HG02943 (cell line): Measurements from ENCODE around the gene SPOCK1.

Experiments
- ATAC-seq: cut with Tn5 transposase; IDR thresholded peaks from one replicate; pipeline ENCODE4 v1.9.1; 2021; ENCODE audit warnings: mild to moderate bottlenecking, low read depth, moderate library complexity; ENCODE audit not compliant: unreplicated experiment

The SPOCK1 gene

DNA sequence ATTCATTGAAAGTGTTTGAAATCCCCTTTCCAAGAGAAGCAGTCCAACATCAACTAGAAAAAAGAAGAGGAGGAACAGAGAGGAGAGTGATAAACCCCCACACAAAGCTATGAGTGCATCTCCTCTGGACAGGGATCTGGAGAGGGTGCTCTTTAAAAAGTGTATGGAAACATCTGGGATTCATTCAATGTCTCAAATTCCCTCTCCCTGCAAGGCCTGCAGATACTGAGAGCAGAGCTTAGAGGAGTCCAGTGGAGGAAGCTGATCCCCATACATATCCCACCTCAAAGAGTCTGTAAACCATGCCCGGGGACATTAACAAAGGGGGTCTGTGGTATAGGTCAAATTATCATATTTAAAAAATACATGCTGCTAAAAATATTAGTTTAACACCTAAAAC is 2.2 kb downstream of the SPOCK1 start:
- no peak for ATAC-seq

- ATAC-seq: no peak
Observed at GRCh38 chr5:137492331-137492730, 6.8 kb downstream of the SPOCK1 start.

- no peak for ATAC-seq
Observed at GRCh38 chr5:137491121-137491520, 8.0 kb downstream of the SPOCK1 start.

DNA sequence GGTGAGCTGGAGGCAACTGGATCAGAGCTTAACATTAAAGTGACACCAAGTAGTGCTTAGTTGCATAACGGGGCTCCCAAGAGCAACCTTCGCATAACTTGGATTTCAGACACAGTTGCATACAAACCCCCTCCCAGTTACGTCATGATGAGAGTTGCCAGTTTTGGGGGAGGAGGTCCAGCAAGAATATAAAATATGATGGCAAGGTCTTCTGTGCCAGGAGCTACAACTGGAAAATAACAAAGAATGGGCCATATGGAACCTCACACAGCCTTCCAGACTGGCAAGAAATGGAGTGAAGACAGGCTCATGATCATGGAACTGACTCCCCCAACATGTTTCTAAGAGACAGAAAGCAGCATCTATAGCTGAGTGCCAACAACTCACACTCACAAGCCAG is 8.5 kb downstream of the SPOCK1 start:
- no peak for ATAC-seq

- ATAC-seq: no peak
Observed at GRCh38 chr5:137488974-137489373, 10.2 kb downstream of the SPOCK1 start.

- no peak for ATAC-seq
Observed at GRCh38 chr5:137488516-137488915, 10.6 kb downstream of the SPOCK1 start.

- no peak for ATAC-seq
Observed at GRCh38 chr5:137487600-137487999, 11.5 kb downstream of the SPOCK1 start.

DNA sequence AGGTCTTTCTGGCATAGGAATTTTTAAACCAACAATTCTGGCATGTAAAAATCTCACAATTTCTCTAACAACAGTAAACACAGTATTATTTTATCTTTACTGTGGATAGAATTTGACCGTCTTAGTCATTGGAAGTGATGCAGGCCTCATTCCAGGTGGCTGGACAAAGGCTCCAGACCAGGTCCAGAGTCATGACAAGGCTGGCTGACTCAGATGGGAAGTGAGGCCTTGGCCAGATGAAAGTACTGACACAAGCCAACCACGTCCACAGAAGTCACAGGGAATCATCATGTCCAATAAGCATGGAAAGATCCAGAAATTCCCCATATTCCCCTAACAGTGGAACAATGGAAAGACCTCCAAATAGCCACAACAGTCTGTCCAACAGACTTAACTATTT is 12.4 kb downstream of the SPOCK1 start:
- ATAC-seq: no peak

- ATAC-seq: no peak
Observed at GRCh38 chr5:137481596-137481995, 17.5 kb downstream of the SPOCK1 start.

DNA sequence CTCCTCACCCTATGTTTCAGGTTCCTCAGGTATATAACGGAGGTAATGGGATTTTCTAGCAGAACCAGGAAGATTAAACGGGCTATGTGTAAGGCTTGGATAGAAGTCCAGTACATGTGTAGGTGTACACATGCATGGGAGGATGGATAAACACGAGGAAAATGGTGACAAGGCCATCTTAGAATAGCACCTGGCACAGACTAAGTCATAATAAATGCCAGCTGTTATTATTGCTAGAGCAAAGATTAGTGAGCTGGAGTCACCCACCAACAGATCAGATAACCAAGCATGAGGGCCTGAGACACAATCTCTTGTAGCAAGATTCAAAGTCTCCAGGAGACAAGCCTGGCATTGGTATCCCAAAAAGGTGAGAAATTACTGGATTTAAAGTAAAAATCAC is 21.1 kb downstream of the SPOCK1 start:
- no peak for ATAC-seq

DNA sequence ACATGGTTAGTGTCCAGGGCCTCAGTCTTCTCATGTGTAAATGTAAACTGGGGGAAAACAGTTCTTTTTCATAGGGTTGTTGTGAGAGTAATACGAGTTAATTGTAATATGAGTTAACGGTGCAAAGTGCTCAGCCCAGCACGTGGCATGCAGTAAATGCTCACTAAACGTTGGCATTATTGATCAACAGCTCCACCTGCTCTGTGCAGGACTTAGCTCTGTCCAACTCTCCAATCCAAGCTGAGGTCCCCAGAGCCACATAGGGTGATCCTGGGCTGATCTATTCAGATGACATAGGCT is 28.3 kb downstream of the SPOCK1 start:
- no peak for ATAC-seq

DNA sequence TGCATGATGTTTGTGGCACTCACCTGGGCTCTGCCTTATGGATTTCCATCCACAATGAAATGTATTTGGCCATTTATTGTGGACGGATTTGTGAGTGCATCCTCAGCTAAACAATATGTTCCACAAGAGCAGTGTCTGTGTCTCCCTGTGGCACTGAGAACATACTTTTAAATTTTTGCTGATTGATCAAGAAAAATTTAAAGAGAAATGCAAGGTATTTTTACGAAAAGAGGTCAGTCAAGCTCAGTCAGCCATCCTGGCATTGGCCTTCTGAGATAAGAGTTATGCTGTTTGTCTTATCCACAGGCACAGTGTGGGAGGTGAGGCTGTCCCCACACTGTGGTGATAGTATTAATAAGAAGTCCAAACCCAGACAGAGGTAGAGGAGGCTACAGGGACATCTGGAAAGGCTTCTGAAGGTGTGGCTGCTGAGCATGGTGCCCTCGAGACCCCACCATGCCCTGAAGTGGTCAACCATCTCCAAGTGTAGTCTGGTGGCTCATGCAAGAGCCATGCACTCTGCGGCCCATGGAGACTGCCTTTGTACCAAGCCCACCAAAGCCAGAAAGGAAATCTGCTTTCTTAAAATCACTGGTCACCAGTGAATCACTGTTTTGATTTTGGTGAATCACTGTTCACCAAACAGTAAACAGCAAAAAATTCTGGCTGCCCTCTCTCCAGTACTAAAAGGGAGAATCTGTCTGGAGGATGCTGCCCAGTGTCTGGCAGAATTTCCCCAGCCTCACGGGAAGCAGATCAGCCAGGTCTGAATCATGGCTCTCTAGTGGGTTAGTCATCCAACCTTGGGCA is 28.8 kb downstream of the SPOCK1 start:
- no peak for ATAC-seq

DNA sequence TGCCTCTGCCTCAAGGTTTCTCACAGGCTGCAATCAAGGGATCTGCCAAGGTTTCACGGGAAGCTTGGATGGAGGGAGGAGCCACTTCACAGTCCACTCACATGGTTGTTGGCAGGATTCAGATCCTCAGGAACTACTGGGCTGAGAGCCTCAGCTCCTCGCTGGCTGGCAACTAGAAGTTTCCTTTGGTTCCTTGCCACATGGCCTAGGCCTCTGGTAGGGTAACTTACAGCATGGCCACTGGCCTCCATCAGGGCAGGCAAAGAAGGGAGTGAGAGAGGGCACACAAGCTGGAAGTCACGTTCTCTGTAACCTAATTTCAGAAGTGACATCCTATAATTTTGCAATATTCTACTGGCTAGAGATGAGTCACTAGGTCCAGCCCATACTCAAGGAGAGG is 32.2 kb downstream of the SPOCK1 start:
- no peak for ATAC-seq

- no peak for ATAC-seq
Observed at GRCh38 chr5:137465930-137466329, 33.2 kb downstream of the SPOCK1 start.

- ATAC-seq: no peak
Observed at GRCh38 chr5:137462816-137463520, 36.2 kb downstream of the SPOCK1 start.

- no peak for ATAC-seq
Observed at GRCh38 chr5:137462265-137462590, 36.9 kb downstream of the SPOCK1 start.

DNA sequence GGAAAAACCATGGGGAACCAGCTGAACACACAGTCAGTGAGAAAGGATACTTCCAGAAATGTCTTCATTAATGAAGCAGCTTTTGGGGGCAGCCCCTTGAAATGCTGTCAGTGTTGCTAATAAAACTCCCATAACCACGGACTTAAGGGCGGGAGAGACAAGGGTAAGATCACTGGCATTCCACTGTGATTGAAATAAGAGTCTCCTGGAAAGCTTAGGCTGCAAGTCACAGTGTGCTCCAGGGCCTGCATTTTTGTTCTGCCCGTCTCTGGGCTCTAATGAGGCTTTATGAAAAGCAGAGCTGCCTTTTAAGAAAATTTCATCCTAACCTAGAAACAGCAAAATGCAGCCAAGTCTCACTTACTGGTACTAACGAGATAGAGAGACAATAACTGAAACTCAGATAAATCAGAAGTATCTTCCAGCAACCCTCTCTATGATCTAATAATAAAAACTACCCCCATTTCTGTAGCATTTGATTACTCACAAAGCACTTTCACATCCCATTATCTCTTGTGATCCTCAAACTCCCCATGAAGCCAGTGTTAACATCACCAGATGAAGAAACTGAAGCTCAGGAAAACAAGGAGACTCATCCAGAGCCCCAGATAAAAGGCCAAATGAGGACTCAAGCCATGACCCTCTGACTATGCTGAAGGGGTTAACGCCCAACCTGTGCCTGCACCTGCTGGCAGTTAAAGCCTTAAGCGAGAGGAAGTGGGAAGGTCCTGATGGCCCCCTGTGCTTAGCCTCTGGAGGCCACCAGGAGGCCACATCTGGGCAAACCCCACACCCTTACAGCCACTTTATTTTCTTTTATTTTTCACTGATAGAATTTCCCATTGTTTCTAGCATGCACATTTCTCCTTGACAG is 37.5 kb downstream of the SPOCK1 start:
- no peak for ATAC-seq

DNA sequence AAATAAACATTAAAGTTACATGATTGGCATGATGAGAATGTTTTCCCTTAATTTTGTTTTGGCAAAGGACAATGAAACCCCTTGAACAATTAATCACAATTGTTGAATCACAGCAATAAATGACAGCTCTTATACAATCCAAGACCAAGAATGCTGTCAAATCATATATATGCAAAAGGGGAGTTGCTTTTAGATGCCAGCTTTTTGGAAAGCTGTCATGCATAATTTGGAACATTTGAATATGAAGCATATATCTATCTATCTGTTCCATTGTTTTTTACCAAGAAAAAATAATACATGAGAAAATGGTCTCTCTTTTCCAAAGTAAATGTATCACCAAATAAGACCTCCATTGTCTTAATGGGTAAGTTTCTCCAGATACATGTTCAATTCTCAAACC is 44.5 kb downstream of the SPOCK1 start:
- ATAC-seq: no peak

DNA sequence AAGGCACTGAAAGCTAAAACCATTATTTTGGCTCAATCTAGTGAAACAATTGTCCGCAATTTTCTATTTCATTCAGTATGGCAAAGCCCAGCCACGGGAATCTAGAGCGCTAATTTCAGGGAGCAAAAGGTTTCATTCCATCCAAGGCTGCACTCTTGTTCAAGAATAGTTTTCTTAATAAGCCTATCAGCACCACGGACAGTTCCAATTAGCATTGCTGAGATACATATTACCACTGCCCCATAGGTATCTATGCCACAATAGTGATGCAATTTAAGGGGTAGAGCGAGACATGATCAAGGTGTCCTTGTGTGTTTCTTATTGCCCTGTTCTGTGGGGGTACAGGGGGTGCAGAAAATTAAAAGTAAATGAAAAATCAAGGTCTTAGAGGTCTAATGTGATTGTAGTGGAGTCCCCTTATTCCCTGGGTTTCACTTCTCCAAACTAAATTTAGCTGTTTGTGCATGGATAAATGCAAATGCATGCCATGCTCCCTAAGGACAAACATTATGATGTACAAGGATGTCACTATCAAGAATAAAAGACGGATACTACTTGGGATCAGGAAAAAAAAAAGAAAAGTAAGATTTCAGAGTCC is 45.5 kb downstream of the SPOCK1 start:
- ATAC-seq: no peak

- ATAC-seq: no peak
Observed at GRCh38 chr5:137450759-137451158, 48.4 kb downstream of the SPOCK1 start.

DNA sequence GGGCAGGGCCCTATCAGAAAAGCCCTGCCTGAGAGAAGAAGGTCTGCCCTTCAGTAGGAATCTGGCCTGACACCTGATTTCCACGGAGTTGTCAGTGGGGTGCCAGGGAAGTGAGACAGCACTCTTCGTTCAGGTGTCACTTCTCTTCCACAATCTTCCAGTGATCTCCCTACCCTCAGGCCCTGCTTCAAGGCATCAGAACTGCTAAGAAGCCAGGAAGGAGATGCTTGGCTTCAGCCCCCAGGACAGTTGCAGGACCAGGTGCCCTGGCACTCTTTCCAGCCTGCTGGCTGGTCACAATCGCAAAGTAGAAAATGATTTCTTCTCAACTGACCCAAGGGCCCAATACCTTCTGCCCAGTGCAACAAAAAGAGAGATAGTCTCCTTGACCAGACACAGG is 50.3 kb downstream of the SPOCK1 start:
- ATAC-seq: no peak
